Duodenal mucosa (tissue), 2 donors: ENCODE data around the gene DOK7.

Experiments used
- H3K27ac ChIP-seq: one replicate; pipeline ENCODE4 v1.7.0; 2013; ENCODE audit warnings: low read depth, low read length
- H3K27me3 ChIP-seq, 2 donors: one replicate each; pipeline ENCODE4 v1.7.0; 2013; ENCODE audit warnings: low read length in 2 of 2, control low read depth in 1 of 2; ENCODE audit not compliant: insufficient read depth in 2 of 2, control insufficient read depth in 1 of 2
- H3K36me3 ChIP-seq, 2 donors: one replicate each; pipeline ENCODE4 v1.7.0; 2013; ENCODE audit warnings: low read length in 2 of 2, control low read depth in 1 of 2; ENCODE audit not compliant: insufficient read depth in 2 of 2, control insufficient read depth in 1 of 2
- H3K4me1 ChIP-seq, 2 donors: one replicate each; pipeline ENCODE4 v1.7.0; 2013; ENCODE audit warnings: low read length in 2 of 2, control low read depth in 1 of 2; ENCODE audit not compliant: insufficient read depth in 2 of 2, control insufficient read depth in 1 of 2
- H3K4me3 ChIP-seq, 2 donors: one replicate each; pipeline ENCODE4 v1.7.0; 2013; ENCODE audit warnings: low read length in 2 of 2, low read depth in 1 of 2
- H3K9ac ChIP-seq, 2 donors: one replicate each; pipeline ENCODE4 v1.7.0; 2013; ENCODE audit warnings: low read length in 2 of 2, low read depth in 1 of 2
- H3K9me3 ChIP-seq, 2 donors: one replicate each; pipeline ENCODE4 v1.7.0; 2013; ENCODE audit warnings: low read length in 2 of 2, control low read depth in 1 of 2; ENCODE audit not compliant: control insufficient read depth in 1 of 2

The DOK7 gene, protein sequence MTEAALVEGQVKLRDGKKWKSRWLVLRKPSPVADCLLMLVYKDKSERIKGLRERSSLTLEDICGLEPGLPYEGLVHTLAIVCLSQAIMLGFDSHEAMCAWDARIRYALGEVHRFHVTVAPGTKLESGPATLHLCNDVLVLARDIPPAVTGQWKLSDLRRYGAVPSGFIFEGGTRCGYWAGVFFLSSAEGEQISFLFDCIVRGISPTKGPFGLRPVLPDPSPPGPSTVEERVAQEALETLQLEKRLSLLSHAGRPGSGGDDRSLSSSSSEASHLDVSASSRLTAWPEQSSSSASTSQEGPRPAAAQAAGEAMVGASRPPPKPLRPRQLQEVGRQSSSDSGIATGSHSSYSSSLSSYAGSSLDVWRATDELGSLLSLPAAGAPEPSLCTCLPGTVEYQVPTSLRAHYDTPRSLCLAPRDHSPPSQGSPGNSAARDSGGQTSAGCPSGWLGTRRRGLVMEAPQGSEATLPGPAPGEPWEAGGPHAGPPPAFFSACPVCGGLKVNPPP

DNA sequence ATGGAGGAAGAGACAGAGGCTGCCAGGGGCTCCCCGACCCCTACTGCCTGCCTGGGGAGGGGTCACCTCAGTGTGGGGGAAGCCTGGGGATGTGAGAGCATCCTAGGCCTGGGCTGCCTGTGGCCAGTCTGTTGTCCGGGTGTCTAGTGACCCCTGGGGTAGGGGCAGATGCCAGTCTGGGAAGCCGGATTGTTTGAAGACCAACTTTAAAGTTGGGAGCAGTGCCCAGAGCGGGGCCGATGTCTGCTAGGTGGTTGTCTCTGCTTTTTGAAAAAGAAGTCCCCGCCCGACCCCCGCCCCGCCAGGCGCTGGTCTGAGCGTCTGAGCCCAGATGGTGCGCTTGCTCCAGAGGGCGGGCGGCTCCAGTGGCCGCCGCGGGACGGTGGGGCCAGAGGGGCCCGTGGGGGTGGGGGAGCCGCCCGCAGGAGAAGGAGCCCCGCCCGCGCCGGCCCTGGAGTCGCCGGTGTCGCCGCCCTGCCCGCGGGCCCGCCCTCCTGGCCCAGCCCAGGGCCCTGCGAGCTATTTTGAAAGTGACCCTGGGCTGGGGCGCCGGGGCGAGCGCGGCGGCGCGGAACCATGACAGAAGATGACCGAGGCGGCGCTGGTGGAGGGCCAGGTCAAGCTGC, at the start of gene DOK7:
TSS of gene DOK7 (plus strand) at position 517 of the 626 bp plus-strand sequence. CDS start at position 587, 70 bp downstream.
- H3K4me3 ChIP-seq = no peak within 1 kb of the TSS
- H3K36me3 ChIP-seq = no peaks in the 10 kb centered on the region
- no peak within 1 kb of the TSS for H3K27ac ChIP-seq
- no peaks in the 10 kb centered on the region for H3K9me3 ChIP-seq
- H3K4me1 ChIP-seq = peaks cover 0 to 13% of the 10 kb centered on the region in 2 donors
- peaks cover 6 to 19% of the 10 kb centered on the region in 2 donors for H3K27me3 ChIP-seq
- no peak within 1 kb of the TSS for H3K9ac ChIP-seq

DNA sequence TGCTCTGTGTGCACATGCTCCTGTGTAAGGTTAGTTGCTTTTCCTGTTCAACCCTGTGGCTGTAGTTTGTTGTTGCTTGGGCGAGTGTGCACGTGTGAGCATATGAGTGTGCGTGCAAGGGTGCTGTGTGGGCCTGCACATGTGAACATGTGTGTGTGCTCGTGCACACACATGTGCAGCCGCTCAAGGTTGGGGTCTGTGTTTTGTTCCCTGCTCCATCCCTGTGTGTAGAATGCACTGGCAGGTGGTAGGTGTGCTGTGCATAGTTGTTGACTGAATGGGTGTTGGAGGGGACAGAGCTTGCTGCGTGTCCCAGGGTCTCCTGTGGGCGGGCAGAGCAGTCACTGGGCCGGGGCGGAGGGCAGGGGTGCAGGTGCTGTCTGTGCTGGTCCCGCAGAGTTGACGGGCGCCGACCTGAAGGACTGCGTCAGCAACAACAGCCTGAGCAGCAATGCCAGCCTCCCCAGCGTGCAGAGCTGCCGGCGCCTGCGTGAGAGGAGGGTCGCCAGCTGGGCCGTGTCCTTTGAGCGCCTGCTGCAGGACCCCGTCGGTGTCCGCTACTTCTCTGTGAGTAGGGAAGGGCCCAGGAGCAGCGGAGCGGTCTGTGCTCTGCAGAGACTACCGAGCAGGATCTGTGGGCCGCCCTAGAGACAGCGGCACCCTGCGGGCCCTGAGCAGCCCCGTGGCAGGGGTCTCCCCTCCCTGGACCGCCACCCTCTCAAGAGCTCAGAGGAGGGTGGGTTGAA, 49.3 kb upstream of the DOK7 start:
- no peak overlapping the region for H3K9ac ChIP-seq
- H3K4me1 ChIP-seq = no peaks in the 10 kb centered on the region
- no peaks in the 10 kb centered on the region for H3K27me3 ChIP-seq
- H3K27ac ChIP-seq = no peak overlapping the region
- peaks cover 0 to 24% of the 10 kb centered on the region in 2 donors for H3K36me3 ChIP-seq
- H3K9me3 ChIP-seq = no peaks in the 10 kb centered on the region
- no peak overlapping the region for H3K4me3 ChIP-seq

DNA sequence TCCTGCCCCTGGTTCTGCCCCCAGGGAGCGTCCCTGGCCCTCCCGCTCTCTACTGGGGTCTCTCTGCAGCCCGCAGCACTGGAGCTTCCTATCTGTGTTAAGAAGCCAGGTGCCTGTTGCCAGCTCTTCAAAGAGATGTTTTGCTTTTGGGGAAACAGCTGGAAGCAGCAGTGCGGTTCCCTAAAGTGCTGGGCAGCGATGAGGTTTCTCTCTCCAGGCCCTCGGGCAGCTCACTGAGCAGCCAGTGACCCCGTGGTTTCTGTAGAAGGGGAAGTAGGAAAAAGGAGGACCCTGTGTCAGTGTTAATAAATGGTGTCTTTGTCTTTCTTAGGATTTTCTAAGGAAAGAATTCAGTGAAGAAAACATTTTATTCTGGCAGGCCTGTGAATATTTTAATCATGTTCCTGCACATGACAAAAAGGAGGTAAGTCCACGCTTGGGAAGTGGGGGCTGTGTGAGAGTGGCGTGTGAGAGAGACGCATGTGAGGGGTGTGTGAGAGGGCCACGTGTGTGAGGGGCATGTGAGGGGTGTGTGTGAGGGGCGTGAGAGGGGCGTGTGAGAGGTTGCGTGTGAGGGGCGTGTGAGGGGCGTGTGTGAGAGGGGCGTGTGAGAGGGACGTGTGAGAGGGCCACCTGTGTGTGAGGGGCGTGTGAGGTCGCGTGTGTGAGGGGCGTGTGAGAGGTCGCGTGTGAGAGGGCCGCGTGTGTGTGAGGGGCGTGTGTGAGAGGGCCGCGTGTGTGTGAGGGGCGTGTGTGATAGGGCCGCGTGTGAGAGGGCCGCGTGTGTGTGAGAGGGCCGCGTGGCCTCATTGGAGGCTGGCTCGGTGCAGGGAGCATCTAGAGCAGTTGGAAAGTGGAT, 48.5 kb upstream of the DOK7 start:
- Histone ChIP-seq H3K9ac (no peak overlapping the region), H3K27me3 (no peaks in the 10 kb centered on the region), H3K4me1 (no peaks in the 10 kb centered on the region), H3K27ac (no peak overlapping the region), H3K9me3 (no peaks in the 10 kb centered on the region), H3K4me3 (no peak overlapping the region), H3K36me3 (peaks cover 0 to 26% of the 10 kb centered on the region in 2 donors)

DNA sequence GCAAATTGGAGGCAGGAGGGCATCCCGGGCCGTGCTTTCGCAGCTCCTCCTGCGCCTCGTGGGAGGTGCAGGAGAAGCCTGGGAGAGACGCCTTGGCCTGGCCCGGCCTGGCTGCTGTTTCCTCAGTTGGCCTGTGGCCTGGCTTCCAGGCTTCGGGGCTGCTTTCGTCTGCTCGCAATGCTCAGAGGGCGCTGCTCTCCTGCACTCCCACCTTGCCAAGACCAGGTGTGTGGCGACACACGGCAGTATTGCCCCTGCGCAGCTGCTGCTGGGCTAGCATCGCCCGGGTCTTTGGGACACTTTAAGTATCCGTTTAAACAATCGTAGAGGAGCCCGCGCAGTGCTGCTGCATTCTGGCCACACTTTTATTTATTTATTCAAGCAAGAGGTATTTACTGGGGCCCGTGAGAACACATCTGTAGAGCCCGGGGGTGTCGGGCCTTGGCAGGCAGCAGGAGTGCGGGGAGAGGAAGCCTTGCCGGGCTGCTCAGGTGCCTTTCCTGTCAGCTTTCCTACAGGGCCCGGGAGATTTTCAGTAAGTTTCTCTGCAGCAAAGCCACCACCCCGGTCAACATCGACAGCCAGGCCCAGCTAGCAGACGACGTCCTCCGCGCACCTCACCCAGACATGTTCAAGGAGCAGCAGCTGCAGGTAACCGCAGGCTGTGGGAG, 47.5 kb upstream of the DOK7 start:
- Histone ChIP-seq H3K9ac (no peak overlapping the region), H3K4me3 (no peak overlapping the region)

DNA sequence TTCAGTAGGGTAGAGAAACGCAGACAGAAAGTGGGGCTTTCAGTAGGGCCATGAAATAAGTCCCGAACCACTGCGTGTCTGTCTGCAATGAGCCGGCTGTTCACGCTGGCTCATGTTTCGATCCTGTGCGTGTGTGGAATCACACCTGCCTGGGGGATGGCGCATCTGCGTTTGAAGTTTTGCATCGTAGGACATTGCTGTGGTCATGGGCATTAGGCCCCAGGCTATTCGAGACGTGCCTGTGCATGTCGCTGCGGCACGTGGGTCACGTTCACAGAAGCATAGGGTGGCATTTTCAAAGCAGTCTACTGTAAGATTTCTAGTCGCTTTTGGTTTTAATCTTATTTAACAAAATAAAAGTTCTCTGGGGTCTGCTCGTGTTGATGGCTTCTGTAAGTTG, 46.8 kb upstream of the DOK7 start:
- no peak overlapping the region for H3K9ac ChIP-seq
- H3K27ac ChIP-seq = no peak overlapping the region
- H3K27me3 ChIP-seq = no peaks in the 10 kb centered on the region
- no peak overlapping the region for H3K4me3 ChIP-seq
- H3K9me3 ChIP-seq = no peaks in the 10 kb centered on the region
- H3K4me1 ChIP-seq = no peaks in the 10 kb centered on the region
- peaks cover 0 to 28% of the 10 kb centered on the region in 2 donors for H3K36me3 ChIP-seq

More for the DNA sequence above, 47.5 kb upstream of the DOK7 start:
- Histone ChIP-seq H3K27me3 (no peaks in the 10 kb centered on the region), H3K36me3 (peaks cover 0 to 28% of the 10 kb centered on the region in 2 donors), H3K4me1 (no peaks in the 10 kb centered on the region), H3K27ac (no peak overlapping the region), H3K9me3 (no peaks in the 10 kb centered on the region)

DNA sequence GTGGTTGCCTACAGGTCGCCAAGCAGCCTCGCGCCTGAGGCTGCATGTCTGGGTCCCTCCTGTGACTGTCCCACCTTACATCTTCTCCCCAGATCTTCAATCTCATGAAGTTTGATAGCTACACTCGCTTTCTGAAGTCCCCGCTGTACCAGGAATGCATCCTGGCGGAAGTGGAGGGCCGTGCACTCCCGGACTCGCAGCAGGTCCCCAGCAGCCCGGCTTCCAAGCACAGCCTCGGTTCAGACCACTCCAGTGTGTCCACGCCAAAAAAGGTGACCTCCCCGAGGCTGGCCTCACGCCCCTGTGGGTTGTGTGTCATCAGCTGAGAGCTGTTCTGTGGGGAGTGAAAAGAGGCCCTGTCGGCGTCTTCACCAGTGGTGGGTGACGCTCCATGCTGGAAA, 46.3 kb upstream of the DOK7 start:
- Histone ChIP-seq H3K4me3 (no peak overlapping the region), H3K27ac (no peak overlapping the region), H3K9ac (no peak overlapping the region), H3K4me1 (no peaks in the 10 kb centered on the region), H3K36me3 (peaks cover 0 to 28% of the 10 kb centered on the region in 2 donors), H3K27me3 (no peaks in the 10 kb centered on the region), H3K9me3 (no peaks in the 10 kb centered on the region)

DNA sequence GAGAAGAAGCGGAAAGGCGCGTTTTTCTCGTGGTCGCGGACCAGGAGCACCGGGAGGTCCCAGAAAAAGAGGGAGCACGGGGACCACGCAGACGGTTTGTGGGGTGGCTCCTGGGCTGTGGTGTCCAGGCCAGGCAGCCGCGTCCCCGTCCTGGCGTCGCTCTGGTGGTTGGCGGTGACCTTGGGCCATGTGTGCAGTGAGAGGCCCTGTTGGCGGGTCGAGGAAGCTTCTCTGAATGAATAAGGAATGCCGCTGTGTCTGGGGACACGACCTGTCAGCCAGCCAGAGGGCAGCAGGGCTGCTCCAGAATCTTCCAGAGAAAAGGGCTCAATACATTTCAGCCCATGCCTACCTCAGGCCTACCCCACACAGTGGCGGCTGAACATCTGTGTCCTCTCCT, 45.7 kb upstream of the DOK7 start:
- Histone ChIP-seq H3K27ac (no peak overlapping the region), H3K4me1 (no peaks in the 10 kb centered on the region), H3K36me3 (peaks cover 0 to 32% of the 10 kb centered on the region in 2 donors), H3K9me3 (no peaks in the 10 kb centered on the region), H3K27me3 (no peaks in the 10 kb centered on the region), H3K9ac (no peak overlapping the region), H3K4me3 (no peak overlapping the region)

DNA sequence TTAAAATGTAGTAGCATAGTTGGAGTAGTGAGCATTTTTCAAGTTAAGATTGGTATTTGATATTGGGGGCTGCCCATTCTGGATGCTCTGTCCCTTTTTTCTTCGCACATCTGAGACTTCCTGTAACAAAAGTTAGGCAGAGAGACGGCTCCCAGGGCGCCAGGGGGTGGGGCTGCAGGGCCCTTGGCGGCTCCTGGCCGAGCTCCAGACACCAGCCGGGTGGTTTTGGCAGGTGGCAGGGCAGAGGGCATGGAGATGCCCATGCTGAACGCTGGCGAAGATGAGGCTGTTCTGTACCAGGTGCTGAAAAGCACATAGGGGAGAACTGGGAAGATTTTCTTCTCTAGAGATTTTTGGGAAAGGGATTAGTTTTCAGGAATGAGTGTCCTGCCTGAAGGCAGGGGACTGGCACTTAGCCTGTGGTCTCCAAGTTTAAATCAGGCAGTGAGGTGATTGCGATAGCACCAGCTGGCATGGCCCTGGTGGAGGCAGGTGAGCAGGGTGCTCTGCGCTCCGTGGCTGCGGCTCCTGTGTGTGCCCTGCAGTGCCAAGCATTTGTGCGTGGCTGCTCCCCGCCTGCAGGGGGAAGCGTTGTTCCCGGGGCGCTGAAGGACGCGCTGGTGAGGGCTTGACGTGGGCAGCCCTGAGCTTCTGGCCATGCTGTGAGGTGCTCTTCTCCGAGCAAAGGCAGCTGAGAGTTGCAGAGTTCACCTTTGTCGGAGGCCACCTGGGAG, 44.9 kb upstream of the DOK7 start:
- no peaks in the 10 kb centered on the region for H3K27me3 ChIP-seq
- H3K9ac ChIP-seq = no peak overlapping the region
- H3K36me3 ChIP-seq = peaks cover 0 to 38% of the 10 kb centered on the region in 2 donors
- no peaks in the 10 kb centered on the region for H3K9me3 ChIP-seq
- H3K27ac ChIP-seq = no peak overlapping the region
- no peaks in the 10 kb centered on the region for H3K4me1 ChIP-seq
- no peak overlapping the region for H3K4me3 ChIP-seq
